H1 (cell line): ENCODE data around the gene CDCA4. TPM values are rescaled to one million over a fixed set of nuclear protein-coding genes. Genes with fewer than 3 reads are reported as not detected.

Source experiments
- CTCF ChIA-PET: fragments of 300-600 bp; sonication (Branson Sonifier 250); formaldehyde crosslinking; loops from one replicate; lab custom pipeline; 2021; ENCODE audit not compliant: partially characterized antibody; lab: Charles Lee
- POLR2A ChIA-PET: fragments of 300-600 bp; sonication (Branson Sonifier 250); formaldehyde crosslinking; loops from one replicate; lab custom pipeline; 2021; ENCODE audit warnings: inconsistent platforms; ENCODE audit not compliant: partially characterized antibody; lab: Charles Lee
- DNase-seq, 2 experiments: peaks; one replicate each; pipeline versions ENCODE4 v3.0.0 to v3.0.0-alpha.2; 2010 to 2022; ENCODE audit warnings: low spot score in 2 of 2, low read depth in 1 of 2, mixed read lengths in 1 of 2
- FAIRE-seq: peaks from 2 replicates; lab custom pipeline; 2011; peaks lifted over from hg19 to GRCh38; lab: Jason Lieb, UNC
- H2AFZ ChIP-seq: 2 replicates; pipeline ENCODE4 v1.8.1; 2012; ENCODE audit warnings: low read length, inconsistent platforms
- H2AK5ac ChIP-seq: 2 replicates; pipeline ENCODE4 v1.6.1; 2013; ENCODE audit warnings: low read depth, low read length
- H2BK120ac ChIP-seq: replicated peaks from 2 replicates; pipeline ENCODE3; 2013; ENCODE audit warnings: low read depth, low read length, inconsistent platforms
- H2BK12ac ChIP-seq: 2 replicates; pipeline ENCODE4 v1.6.1; 2013; ENCODE audit warnings: low read depth, low read length
- H2BK15ac ChIP-seq: 2 replicates; pipeline ENCODE4 v1.6.1; 2013; ENCODE audit warnings: low read length
- H2BK20ac ChIP-seq: 2 replicates; pipeline ENCODE4 v1.6.1; 2013; ENCODE audit warnings: low read length
- H2BK5ac ChIP-seq: 2 replicates; pipeline ENCODE4 v1.6.1; 2013; ENCODE audit warnings: low read depth, low read length
- H3K14ac ChIP-seq: 2 replicates; pipeline ENCODE4 v1.6.1; 2013; ENCODE audit warnings: inconsistent platforms; ENCODE audit not compliant: insufficient read length
- H3K18ac ChIP-seq: 2 replicates; pipeline ENCODE4 v1.6.1; 2013; ENCODE audit warnings: low read length; ENCODE audit errors: extremely low read depth
- H3K23ac ChIP-seq: 2 replicates; pipeline ENCODE4 v1.6.1; 2013; ENCODE audit warnings: inconsistent platforms; ENCODE audit not compliant: insufficient read length
- H3K23me2 ChIP-seq: 2 replicates; pipeline ENCODE4 v1.6.1; 2013; ENCODE audit warnings: low read depth, low read length
- H3K27ac ChIP-seq: 2 replicates; pipeline ENCODE4 v1.6.1; 2011; ENCODE audit warnings: low read depth, low read length, inconsistent platforms
- H3K27me3 ChIP-seq, 4 experiments: replicated peaks in 1 of 4; 1 replicate in 1 of 4; 2 replicates in 3 of 4; pipeline versions ENCODE4 v1.6.1 to v1.8.1; 2011 to 2013; ENCODE audit warnings: low read length in 3 of 4, mild to moderate bottlenecking in 3 of 4, inconsistent platforms in 2 of 4, mixed read lengths in 2 of 4, moderate library complexity in 1 of 4; ENCODE audit not compliant: control insufficient read depth in 3 of 4, insufficient read depth in 3 of 4; ENCODE audit errors: extremely low read depth in 1 of 4
- H3K36me3 ChIP-seq, 4 experiments: 2 replicates each; pipeline versions ENCODE4 v1.6.1 to v1.8.1; 2011 to 2013; ENCODE audit warnings: mild to moderate bottlenecking in 4 of 4, low read length in 3 of 4, moderate library complexity in 2 of 4, control low read depth in 1 of 4, inconsistent platforms in 1 of 4; ENCODE audit not compliant: insufficient read depth in 4 of 4, control insufficient read depth in 2 of 4
- H3K4ac ChIP-seq: replicated peaks from 2 replicates; pipeline ENCODE3; 2013; ENCODE audit warnings: low read length, low read depth, mixed read lengths, inconsistent platforms; ENCODE audit not compliant: insufficient read length
- H3K4me1 ChIP-seq, 4 experiments: replicated peaks in 1 of 4; 1 replicate in 1 of 4; 2 replicates in 3 of 4; pipeline versions ENCODE4 v1.6.1 to v1.8.1; 2011 to 2013; ENCODE audit warnings: low read length in 3 of 4, inconsistent platforms in 2 of 4, mixed read lengths in 1 of 4; ENCODE audit not compliant: insufficient read depth in 4 of 4, control insufficient read depth in 3 of 4
- H3K4me2 ChIP-seq, 2 experiments: 2 replicates each; pipeline versions ENCODE4 v1.6.1 to v1.8.1; 2011 to 2013; ENCODE audit warnings: low read depth in 2 of 2, low read length in 2 of 2, control low read depth in 1 of 2, inconsistent platforms in 1 of 2, mild to moderate bottlenecking in 1 of 2; ENCODE audit not compliant: insufficient read depth in 1 of 2
- H3K4me3 ChIP-seq, 4 experiments: fragments of 200-600, 300-600 bp in 1 of 4; sonication (generic), shearing (Covaris generic), sonication (Bioruptor Twin) in 1 of 4; 2 replicates each; pipeline versions ENCODE4 v1.5.1 to v1.8.1; 2011 to 2016; ENCODE audit warnings: low read length in 4 of 4, low read depth in 3 of 4, control low read depth in 2 of 4, inconsistent platforms in 2 of 4, mild to moderate bottlenecking in 2 of 4, mixed read lengths in 1 of 4, moderate library complexity in 1 of 4; ENCODE audit not compliant: insufficient read depth in 2 of 4; ENCODE audit errors: extremely low read depth in 1 of 4
- H3K56ac ChIP-seq: replicated peaks from 2 replicates; pipeline ENCODE3; 2013; ENCODE audit warnings: low read depth, mild to moderate bottlenecking, mixed read lengths, low read length, inconsistent platforms; ENCODE audit not compliant: insufficient read length
- H3K79me1 ChIP-seq: 2 replicates; pipeline ENCODE4 v1.6.1; 2013; ENCODE audit warnings: low read depth, low read length, control low read depth
- H3K79me2 ChIP-seq, 2 experiments: 2 replicates each; pipeline versions ENCODE4 v1.6.1 to v1.8.1; 2012 to 2013; ENCODE audit warnings: low read length in 2 of 2, mild to moderate bottlenecking in 2 of 2, inconsistent platforms in 1 of 2; ENCODE audit not compliant: insufficient read depth in 2 of 2, control insufficient read depth in 1 of 2
- H3K9ac ChIP-seq, 4 experiments: replicated peaks in 1 of 4; 1 replicate in 1 of 4; 2 replicates in 3 of 4; pipeline versions ENCODE4 v1.6.1 to v1.8.1; 2011 to 2013; ENCODE audit warnings: low read depth in 3 of 4, low read length in 3 of 4, control low read depth in 2 of 4, mild to moderate bottlenecking in 2 of 4, moderate library complexity in 2 of 4, inconsistent platforms in 1 of 4; ENCODE audit errors: extremely low read depth in 1 of 4
- H3K9me3 ChIP-seq, 2 experiments: 2 replicates each; pipeline versions ENCODE4 v1.6.1 to v1.8.1; 2012 to 2013; ENCODE audit warnings: mild to moderate bottlenecking in 2 of 2, moderate library complexity in 2 of 2, control low read depth in 1 of 2, inconsistent platforms in 1 of 2, low read depth in 1 of 2, low read length in 1 of 2, mixed read lengths in 1 of 2; ENCODE audit not compliant: insufficient read depth in 2 of 2
- H4K20me1 ChIP-seq, 2 experiments: replicated peaks in 1 of 2; 2 replicates each; pipeline versions ENCODE3 to v1.8.1; 2011 to 2013; ENCODE audit warnings: inconsistent platforms in 2 of 2, low read length in 2 of 2, mild to moderate bottlenecking in 1 of 2; ENCODE audit not compliant: insufficient read depth in 2 of 2, control insufficient read depth in 1 of 2
- H4K5ac ChIP-seq: 2 replicates; pipeline ENCODE4 v1.6.1; 2013; ENCODE audit warnings: low read length, low read depth, mixed read lengths, inconsistent platforms; ENCODE audit not compliant: insufficient read length
- H4K8ac ChIP-seq: 2 replicates; pipeline ENCODE4 v1.8.0; 2013; ENCODE audit warnings: mild to moderate bottlenecking, moderate library complexity, low read length, inconsistent platforms; ENCODE audit not compliant: insufficient read depth; ENCODE audit errors: extremely low read depth
- H4K91ac ChIP-seq: replicated peaks from 2 replicates; pipeline ENCODE3; 2013; ENCODE audit warnings: low read length, mixed read lengths, inconsistent platforms; ENCODE audit not compliant: insufficient read length
- PHF8 ChIP-seq: fragments of 200-600 bp; sonication (generic); conservative IDR thresholded peaks from 2 replicates; pipeline ENCODE4 v1.7.1; 2012; ENCODE audit warnings: low read depth, mild to moderate bottlenecking, inconsistent platforms, low read length, moderate library complexity
- TAF1 ChIP-seq: IDR thresholded peaks from 2 replicates; pipeline ENCODE4 v1.6.1; 2011; ENCODE audit warnings: mild to moderate bottlenecking, low read depth, low read length
- YY1 ChIP-seq: IDR thresholded peaks from 2 replicates; pipeline ENCODE4 v1.6.1; 2011; ENCODE audit warnings: low read depth, mild to moderate bottlenecking, low read length
- WGBS, 2 experiments: shearing (Covaris generic) in 1 of 2; methylation state at CpG; one replicate each; pipeline versions ENCODE4 v1.1.6 to v1.1.7; 2013 to 2015; ENCODE audit warnings: low lambda C conversion rate in 2 of 2, mixed read lengths in 2 of 2, inconsistent platforms in 1 of 2, low coverage in 1 of 2, missing lambda C conversion rate in 1 of 2; ENCODE audit not compliant: insufficient replicate concordance in 2 of 2, insufficient coverage in 1 of 2, insufficient read length in 1 of 2; ENCODE audit errors: extremely low coverage in 1 of 2, missing lambda C conversion rate in 1 of 2; 5-methylcytosine and 5-hydroxymethylcytosine counted together
- polyA plus RNA-seq, 7 experiments: library from polyadenylated mRNA; depleted of rRNA in 3 of 7; stranded (reverse) in 5 of 7; unstranded in 2 of 7; fragments of >200 nt in 5 of 7; fragments of 200-250 nt in 2 of 7; gene quantifications; 1 replicate in 5 of 7; 2 replicates in 1 of 7; 4 replicates in 1 of 7; pipeline versions ENCODE4 v1.2.1 to v1.2.3, GENCODE V29; 2011 to 2013; ENCODE audit warnings: missing spikeins in 2 of 7, mixed read lengths in 2 of 7
- total RNA-seq: library from RNA; stranded (reverse); fragmentation: NEBNext Ultra II Directional; extraction: Animal tissue kit (Norgen Biotek cat#: 25700); gene quantifications from 2 replicates; pipeline ENCODE4 v1.2.1, GENCODE V29; 2021

Gene CDCA4
- total and polyA plus RNA-seq, 2 of the 8 experiments (the other 6 are each of a cell fraction or from before 2014, with no cell fraction given): 49.9 to 62.4 TPM

DNA sequence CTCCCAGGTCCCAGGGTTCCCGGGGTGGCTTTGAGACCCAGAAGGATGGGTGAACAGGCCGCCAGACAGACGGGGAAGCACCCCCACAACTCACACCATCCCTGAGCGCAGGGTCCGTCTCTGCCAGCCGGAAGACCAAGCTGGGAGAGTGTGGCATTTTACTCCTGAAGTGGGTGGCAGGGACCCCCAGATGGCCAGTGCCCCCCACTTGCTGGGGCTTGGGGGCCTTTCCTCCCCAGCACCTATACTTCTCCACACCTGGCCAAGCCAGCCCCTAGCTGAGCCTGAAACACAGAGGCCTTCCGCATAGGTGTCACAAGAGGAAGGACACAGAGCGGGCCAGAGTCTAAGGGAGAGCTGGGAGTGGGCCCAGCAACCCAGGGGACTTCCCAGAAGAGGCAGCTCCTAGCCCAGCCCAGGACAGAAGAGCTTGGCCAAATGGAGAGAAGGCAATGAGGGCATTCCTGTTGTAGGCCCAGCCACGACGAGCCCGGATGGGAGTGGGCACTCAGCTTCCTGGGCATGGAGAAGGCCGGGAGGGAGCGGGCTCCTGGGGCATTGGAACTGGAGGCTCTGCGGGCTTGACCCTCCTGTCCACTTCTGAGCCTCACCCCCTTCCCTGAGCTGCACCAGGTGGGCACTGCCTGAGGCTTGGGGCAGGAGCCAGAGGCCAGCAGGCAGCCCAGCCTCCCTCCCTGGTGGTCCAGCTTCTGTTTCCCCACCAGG, 46.1 kb downstream of the CDCA4 start:
- Histone ChIP-seq H4K91ac (no peak overlapping the region), H2BK20ac (no peak overlapping the region), H3K23me2 (peaks cover 10% of the 10 kb centered on the region; the same call in 1 of the 2 replicates), H4K8ac (no peak overlapping the region), H2BK12ac (no peak overlapping the region), H4K5ac (no peak overlapping the region), H3K23ac (no peak overlapping the region), H2AK5ac (0 out of 2 replicates have a peak overlapping the region, but pooled peaks have one; percentile 1), H3K4me2 (no peak overlapping the region), H2AFZ (no peak overlapping the region), H3K79me2 (no peaks in the 10 kb centered on the region), H4K20me1 (peaks cover 4 to 8% of the 10 kb centered on the region in 2 experiments), H2BK5ac (no peak overlapping the region), H2BK15ac (no peak overlapping the region), H3K4me1 (peaks cover 0 to 14% (median 10%) of the 10 kb centered on the region in 4 experiments; a peak in 5 of 7 replicates), H3K9ac (no peak overlapping the region), H3K79me1 (no peaks in the 10 kb centered on the region), H3K36me3 (no peaks in the 10 kb centered on the region), H3K27ac (no peak overlapping the region), H3K18ac (no peak overlapping the region), H3K27me3 (peaks cover 18 to 32% (median 29%) of the 10 kb centered on the region in 4 experiments), H3K14ac (no peak overlapping the region), H3K4ac (no peak overlapping the region), H3K9me3 (no peaks in the 10 kb centered on the region), H2BK120ac (no peak overlapping the region), H3K56ac (no peak overlapping the region), H3K4me3 (no peak overlapping the region)
- ChIA-PET POLR2A (interaction anchor here (0.7 to 0.9 kb wide), 2 partner anchors 83 to 128 kb away, joined by 3 read pairs; no protein-coding TSS in a partner anchor), CTCF (interaction anchor here (0.6 to 11.5 kb wide), 48 partner anchors 10 to 450 kb away, joined by 3 to 161 read pairs (median 4); partner anchors contain the start of gene CLBA1)
- DNase-seq (no peak), FAIRE-seq (no peak)
- 87% methylated on average over 14 of the region's 14 CpGs; no CpG with 5 or more reads in 1 of the 2 experiments for WGBS, 2 experiments
- TF ChIP-seq PHF8: no peak
- TF ChIP-seq TAF1: no peak
- TF ChIP-seq YY1: no peak
